Stimulated activated naive B cell treated with anti-CD40 and anti-IgM and Interleukin-4, amounts not matched to agents 10 μg/mL and 1 μg/mL and 100 μg/mL, for 72 hours (primary cell): Measurements from ENCODE around the gene OSBPL3.
A peak's percentile ranks its signal among the peaks of the same experiment; 100 is the strongest.

Experiments
- ATAC-seq, 2 donors: fragments of 150-1000 bp; cut with Tn5 transposase; replicated peaks; 2 replicates each; pipeline ENCODE4 v1.10.0; 2021; ENCODE audit warnings: moderate library complexity in 1 of 2
- DNase-seq: peaks from one replicate; pipeline ENCODE4 v3.0.0; 2021
- H3K27ac Mint-ChIP-seq: one replicate; pipeline ENCODE4 v1.8.0; 2022; ENCODE audit warnings: mild to moderate bottlenecking, mixed read lengths
- H3K27me3 Mint-ChIP-seq, 2 donors: one replicate each; pipeline ENCODE4 v1.8.0; 2022; ENCODE audit warnings: mixed read lengths in 2 of 2
- H3K36me3 Mint-ChIP-seq, 2 donors: one replicate each; pipeline ENCODE4 v1.8.0; 2022; ENCODE audit warnings: mixed read lengths in 2 of 2, mild to moderate bottlenecking in 1 of 2
- H3K4me1 Mint-ChIP-seq, 2 donors: one replicate each; pipeline ENCODE4 v1.8.0; 2022; ENCODE audit warnings: mixed read lengths in 2 of 2, mild to moderate bottlenecking in 1 of 2
- H3K4me3 Mint-ChIP-seq, 2 donors: one replicate each; pipeline ENCODE4 v1.8.0; 2022; ENCODE audit warnings: mild to moderate bottlenecking in 2 of 2, mixed read lengths in 2 of 2, moderate library complexity in 1 of 2
- H3K9me3 Mint-ChIP-seq, 2 donors: one replicate each; pipeline ENCODE4 v1.8.0; 2022; ENCODE audit warnings: mixed read lengths in 2 of 2, mild to moderate bottlenecking in 1 of 2

The OSBPL3 gene

DNA sequence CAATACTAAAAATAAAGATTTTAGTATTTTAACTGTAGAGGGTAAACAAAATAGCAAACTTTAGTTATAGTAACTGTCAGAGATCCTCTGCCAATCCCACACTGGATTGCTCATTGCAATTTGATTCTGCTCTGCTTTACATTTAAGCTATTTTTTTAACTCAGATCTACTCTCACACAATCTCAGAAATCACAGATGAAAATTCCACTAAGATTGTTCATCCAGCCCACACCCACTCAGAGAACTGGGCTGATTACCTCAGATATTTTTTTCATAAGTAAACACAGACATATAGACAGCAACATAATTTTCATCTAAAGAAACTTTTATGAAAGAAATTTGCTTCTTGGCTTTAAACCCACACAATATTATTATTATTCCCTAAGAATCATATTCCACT lies 7.0 kb downstream of the OSBPL3 start:
- no peaks in the 10 kb centered on the region for H3K27me3 Mint-ChIP-seq
- H3K36me3 Mint-ChIP-seq: peaks cover 5 to 8% of the 10 kb centered on the region in 2 donors
- H3K4me3 Mint-ChIP-seq: no peak overlapping the region
- no peak for ATAC-seq
- DNase-seq: no peak
- H3K27ac Mint-ChIP-seq: no peak overlapping the region
- H3K4me1 Mint-ChIP-seq: peaks cover 29 to 72% of the 10 kb centered on the region in 2 donors
- no peaks in the 10 kb centered on the region for H3K9me3 Mint-ChIP-seq

DNA sequence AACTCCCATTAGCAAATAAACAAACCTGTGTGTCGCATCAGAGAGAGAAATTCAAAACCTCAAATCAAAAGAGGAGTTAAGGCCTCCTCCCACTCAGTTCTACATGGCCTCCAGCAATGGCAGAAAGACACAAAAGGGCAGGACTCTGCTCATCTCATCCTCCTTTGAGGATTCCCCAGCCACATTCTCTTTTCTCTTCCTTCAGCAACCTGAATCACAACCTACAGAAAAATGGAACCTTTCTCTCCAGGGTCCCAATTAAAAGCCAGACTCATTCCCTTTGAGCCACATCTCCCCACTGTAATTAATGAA lies 7.9 kb downstream of the OSBPL3 start:
- no peak overlapping the region for H3K4me3 Mint-ChIP-seq
- DNase-seq: no peak
- no peak for ATAC-seq

GRCh38 chr7:24971333-24972165 lies 8.4 kb downstream of the OSBPL3 start:
- Mint-ChIP-seq H3K9me3 (no peaks in the 10 kb centered on the region), H3K4me1 (peaks cover 36 to 76% of the 10 kb centered on the region in 2 donors), H3K4me3 (no peak overlapping the region), H3K27me3 (no peaks in the 10 kb centered on the region), H3K36me3 (peaks cover 5 to 8% of the 10 kb centered on the region in 2 donors), H3K27ac (no peak overlapping the region)
- peak; percentile 26 to 40 for ATAC-seq
- DNase-seq: no peak

More for the DNA sequence above, 7.9 kb downstream of the OSBPL3 start:
- H3K4me1 Mint-ChIP-seq: peaks cover 36 to 76% of the 10 kb centered on the region in 2 donors
- H3K27ac Mint-ChIP-seq: no peak overlapping the region
- peaks cover 5 to 8% of the 10 kb centered on the region in 2 donors for H3K36me3 Mint-ChIP-seq
- no peaks in the 10 kb centered on the region for H3K27me3 Mint-ChIP-seq
- H3K9me3 Mint-ChIP-seq: no peaks in the 10 kb centered on the region

DNA sequence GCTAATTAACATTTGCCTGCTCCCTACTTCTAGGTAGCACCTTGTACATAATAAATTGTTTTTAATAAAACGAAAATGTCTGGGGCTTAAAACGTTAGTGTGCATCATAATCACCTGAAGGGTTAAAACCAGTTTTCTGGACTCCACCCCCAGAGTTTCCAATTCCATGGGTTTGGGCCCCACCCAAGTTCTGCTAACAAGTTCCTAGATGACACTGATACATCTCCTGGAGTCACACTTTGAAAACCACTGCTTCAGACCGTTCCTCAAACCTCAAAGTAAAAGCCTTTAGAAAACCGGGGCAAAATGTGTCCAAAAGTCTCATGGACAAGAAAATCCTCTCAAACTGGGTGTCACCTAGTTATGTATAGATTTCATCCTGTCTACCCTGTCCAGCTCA lies 9.3 kb downstream of the OSBPL3 start:
- DNase-seq (no peak), ATAC-seq (no peak)
- Mint-ChIP-seq H3K4me3 (no peak overlapping the region), H3K36me3 (peaks cover 5 to 8% of the 10 kb centered on the region in 2 donors), H3K27ac (no peak overlapping the region), H3K4me1 (peaks cover 42 to 76% of the 10 kb centered on the region in 2 donors), H3K27me3 (no peaks in the 10 kb centered on the region), H3K9me3 (no peaks in the 10 kb centered on the region)

DNA sequence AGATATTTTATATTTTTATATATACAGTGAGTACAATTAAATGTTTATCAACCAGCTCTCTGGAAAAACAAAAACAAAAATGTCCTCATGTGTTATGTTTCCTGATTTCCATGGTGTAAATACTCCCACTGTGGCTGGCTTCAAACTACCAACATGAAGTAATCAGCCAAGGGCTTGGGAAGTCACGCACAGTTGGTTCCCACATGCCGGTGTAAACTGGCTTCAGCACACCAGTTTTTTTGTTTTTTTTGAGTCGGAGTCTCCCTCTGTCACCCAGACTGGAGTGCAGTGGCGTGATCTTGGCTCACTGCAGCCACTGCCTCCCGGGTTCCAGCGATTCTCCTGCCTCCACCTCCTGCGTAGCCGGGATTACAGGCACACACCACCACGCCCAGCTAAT lies 11.8 kb downstream of the OSBPL3 start:
- Mint-ChIP-seq H3K27me3 (no peaks in the 10 kb centered on the region), H3K4me3 (no peak overlapping the region), H3K4me1 (peaks cover 47 to 80% of the 10 kb centered on the region in 2 donors), H3K36me3 (peaks cover 2 to 5% of the 10 kb centered on the region in 2 donors), H3K9me3 (no peaks in the 10 kb centered on the region), H3K27ac (peak overlapping the region; percentile 32)
- no peak for DNase-seq
- no peak for ATAC-seq

GRCh38 chr7:24967696-24968095 lies 12.3 kb downstream of the OSBPL3 start:
- no peaks in the 10 kb centered on the region for H3K27me3 Mint-ChIP-seq
- peaks cover 48 to 85% of the 10 kb centered on the region in 2 donors for H3K4me1 Mint-ChIP-seq
- peak overlapping the region in 1 of 2 donors; percentile 3 for H3K4me3 Mint-ChIP-seq
- no peaks in the 10 kb centered on the region for H3K9me3 Mint-ChIP-seq
- ATAC-seq: no peak
- DNase-seq: no peak
- H3K27ac Mint-ChIP-seq: no peak overlapping the region
- H3K36me3 Mint-ChIP-seq: peaks cover 2 to 5% of the 10 kb centered on the region in 2 donors

DNA sequence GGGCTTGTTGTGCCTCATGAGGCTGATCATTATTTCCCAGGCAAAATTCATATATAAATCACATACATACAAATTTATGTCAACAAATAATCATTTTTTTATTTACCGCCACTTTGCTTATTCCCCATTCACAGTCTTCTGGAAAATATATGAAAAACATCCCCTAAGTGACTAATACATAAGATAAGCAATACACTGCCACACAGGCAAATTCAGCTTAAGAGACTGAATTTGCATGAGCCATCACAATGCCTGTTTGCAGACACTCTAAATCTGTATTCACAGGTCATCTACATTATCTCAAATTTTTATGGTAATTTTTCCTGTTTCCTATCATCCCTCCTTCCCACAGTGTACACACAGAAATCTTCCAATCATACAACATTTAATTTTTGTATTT lies 13.2 kb downstream of the OSBPL3 start:
- no peak for DNase-seq
- Mint-ChIP-seq H3K9me3 (no peaks in the 10 kb centered on the region), H3K27ac (no peak overlapping the region), H3K4me3 (peak overlapping the region in 1 of 2 donors; percentile 7), H3K4me1 (peaks cover 48 to 86% of the 10 kb centered on the region in 2 donors), H3K36me3 (peaks cover 2 to 6% of the 10 kb centered on the region in 2 donors), H3K27me3 (no peaks in the 10 kb centered on the region)
- ATAC-seq: no peak

GRCh38 chr7:24965831-24966708 lies 13.9 kb downstream of the OSBPL3 start:
- no peaks in the 10 kb centered on the region for H3K27me3 Mint-ChIP-seq
- H3K9me3 Mint-ChIP-seq: peaks cover 0 to 2% of the 10 kb centered on the region in 2 donors
- peaks cover 49 to 84% of the 10 kb centered on the region in 2 donors for H3K4me1 Mint-ChIP-seq
- peak overlapping the region; percentile 75 for H3K27ac Mint-ChIP-seq
- peak; percentile 77 to 81 for ATAC-seq
- H3K4me3 Mint-ChIP-seq: peak overlapping the region; percentile 21 to 66
- peak; percentile 74 for DNase-seq
- H3K36me3 Mint-ChIP-seq: peaks cover 5 to 11% of the 10 kb centered on the region in 2 donors

GRCh38 chr7:24964191-24964590 lies 15.8 kb downstream of the OSBPL3 start:
- H3K9me3 Mint-ChIP-seq: peaks cover 0 to 2% of the 10 kb centered on the region in 2 donors
- peak overlapping the region in 1 of 2 donors; percentile 34 for H3K4me3 Mint-ChIP-seq
- no peak for DNase-seq
- peaks cover 6 to 13% of the 10 kb centered on the region in 2 donors for H3K36me3 Mint-ChIP-seq
- H3K27me3 Mint-ChIP-seq: no peaks in the 10 kb centered on the region
- H3K27ac Mint-ChIP-seq: peak overlapping the region; percentile 83
- ATAC-seq: no peak
- peaks cover 47 to 88% of the 10 kb centered on the region in 2 donors for H3K4me1 Mint-ChIP-seq

- Mint-ChIP-seq H3K4me3 (peak overlapping the region; percentile 42 to 52), H3K27me3 (no peaks in the 10 kb centered on the region)
- peak; percentile 80 to 85 for ATAC-seq
Observed at GRCh38 chr7:24963218-24963617, 16.8 kb downstream of the OSBPL3 start.

DNA sequence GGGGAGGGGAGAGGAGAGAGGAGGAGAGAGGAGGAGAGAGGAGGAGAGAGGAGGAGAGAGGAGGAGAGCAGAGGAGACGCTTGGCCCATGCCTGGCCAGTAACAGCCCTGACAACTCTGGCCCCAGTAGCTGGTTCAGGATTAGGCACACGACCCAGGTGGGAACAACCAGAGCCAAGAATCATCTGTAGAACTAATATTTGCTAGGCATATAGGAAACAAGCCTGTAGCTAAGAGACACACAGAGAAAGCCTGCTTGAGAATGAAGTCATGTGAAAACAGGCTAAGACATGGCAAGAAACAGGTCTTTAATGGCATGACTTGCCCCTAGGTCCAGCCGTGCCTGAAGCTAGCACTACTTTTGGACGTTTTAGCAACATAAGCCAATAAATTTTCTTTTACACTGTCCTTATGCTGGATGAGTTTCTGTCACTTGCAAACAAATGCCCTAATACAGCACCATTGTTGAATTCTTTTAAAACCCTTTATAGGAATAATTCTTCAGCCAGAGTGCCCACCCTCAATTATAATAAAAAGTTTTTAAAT lies 17.5 kb downstream of the OSBPL3 start:
- Mint-ChIP-seq H3K27me3 (no peaks in the 10 kb centered on the region), H3K9me3 (peaks cover 0 to 2% of the 10 kb centered on the region in 2 donors), H3K36me3 (peaks cover 6 to 16% of the 10 kb centered on the region in 2 donors), H3K27ac (peak overlapping the region; percentile 90), H3K4me1 (peaks cover 46 to 94% of the 10 kb centered on the region in 2 donors), H3K4me3 (peak overlapping the region in 1 of 2 donors; percentile 5)
- ATAC-seq: no peak
- no peak for DNase-seq

More at GRCh38 chr7:24963218-24963617, 16.8 kb downstream of the OSBPL3 start:
- Mint-ChIP-seq H3K36me3 (peaks cover 6 to 16% of the 10 kb centered on the region in 2 donors), H3K27ac (peak overlapping the region; percentile 96), H3K4me1 (peaks cover 50 to 94% of the 10 kb centered on the region in 2 donors), H3K9me3 (peaks cover 0 to 2% of the 10 kb centered on the region in 2 donors)
- DNase-seq: peak; percentile 84

DNA sequence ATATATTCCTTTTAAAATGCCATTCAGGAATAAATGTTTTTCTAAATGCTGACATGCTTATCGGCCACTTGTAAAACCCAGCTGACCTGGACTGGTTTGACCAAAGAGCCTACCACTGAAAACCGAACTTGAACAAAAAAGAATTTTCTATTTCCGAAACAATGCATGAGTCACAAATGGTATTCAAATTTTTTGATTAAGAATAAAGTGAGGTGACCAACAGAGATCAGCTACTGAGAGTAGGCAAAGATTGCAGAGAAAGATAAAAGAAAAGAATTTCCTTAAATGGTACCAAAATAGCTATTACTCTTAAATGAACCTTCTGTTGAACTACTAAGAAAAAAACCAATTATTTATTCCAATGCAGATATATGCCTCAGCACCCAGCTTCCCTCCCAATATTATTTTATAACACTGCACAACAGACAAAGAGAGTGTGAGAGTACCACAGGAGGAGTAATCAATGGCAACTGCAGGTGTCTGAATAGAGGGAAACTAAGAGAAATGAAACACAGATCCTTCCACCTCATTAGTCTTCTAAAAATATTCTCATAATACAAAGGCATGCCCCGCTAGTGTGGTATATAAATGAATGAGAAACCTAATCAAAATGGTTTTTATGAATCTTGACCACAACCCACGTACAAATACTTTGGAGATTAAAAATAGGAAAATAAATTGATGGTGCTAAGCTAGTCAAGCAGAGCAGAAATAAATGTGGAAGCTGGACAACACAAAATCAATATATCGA lies 20.1 kb downstream of the OSBPL3 start:
- no peak overlapping the region for H3K27ac Mint-ChIP-seq
- ATAC-seq (no peak), DNase-seq (no peak)
- H3K9me3 Mint-ChIP-seq: peaks cover 0 to 2% of the 10 kb centered on the region in 2 donors
- no peak overlapping the region for H3K4me3 Mint-ChIP-seq
- H3K27me3 Mint-ChIP-seq: no peaks in the 10 kb centered on the region
- H3K4me1 Mint-ChIP-seq: peaks cover 32 to 94% of the 10 kb centered on the region in 2 donors
- H3K36me3 Mint-ChIP-seq: peaks cover 6 to 22% of the 10 kb centered on the region in 2 donors

GRCh38 chr7:24958399-24958798 lies 21.6 kb downstream of the OSBPL3 start:
- H3K4me1 Mint-ChIP-seq: peaks cover 29 to 94% of the 10 kb centered on the region in 2 donors
- no peak overlapping the region for H3K27ac Mint-ChIP-seq
- no peak overlapping the region for H3K4me3 Mint-ChIP-seq
- H3K9me3 Mint-ChIP-seq: peaks cover 0 to 2% of the 10 kb centered on the region in 2 donors
- no peaks in the 10 kb centered on the region for H3K27me3 Mint-ChIP-seq
- DNase-seq (no peak), ATAC-seq (no peak)
- H3K36me3 Mint-ChIP-seq: peaks cover 8 to 24% of the 10 kb centered on the region in 2 donors
